SIG-M5 (cell line): Measurements from ENCODE around the gene DDC.
"Not testable (repeated sequence)": the region's sequence is repeated elsewhere in the genome, so short reads cannot be mapped to it uniquely, and the experiment has no call there.

ENCODE experiments used
- DNase-seq: peaks from one replicate; lab custom pipeline; 2025; lab: John Stamatoyannopoulos, UW

The DDC gene

GRCh38 chr7:50519350-50519749 lies 45.9 kb downstream of the DDC start:
- not testable (repeated sequence) for DNase-seq

- no peak for DNase-seq
Measured at GRCh38 chr7:50513166-50513871, 51.9 kb downstream of the DDC start.

GRCh38 chr7:50512384-50512783 lies 52.8 kb downstream of the DDC start:
- no peak for DNase-seq

GRCh38 chr7:50509459-50509858 lies 55.7 kb downstream of the DDC start:
- DNase-seq = no peak

- no peak for DNase-seq
Measured at GRCh38 chr7:50508471-50508943, 56.7 kb downstream of the DDC start.

GRCh38 chr7:50507898-50508470 lies 57.2 kb downstream of the DDC start:
- no peak for DNase-seq

GRCh38 chr7:50505553-50506210 lies 59.5 kb downstream of the DDC start:
- DNase-seq = no peak

- DNase-seq = no peak
Measured at GRCh38 chr7:50504646-50505546, 60.3 kb downstream of the DDC start.

GRCh38 chr7:50502947-50503346 lies 62.3 kb downstream of the DDC start:
- no peak for DNase-seq

GRCh38 chr7:50502001-50502684 lies 63.1 kb downstream of the DDC start:
- DNase-seq = no peak

- no peak for DNase-seq
Measured at GRCh38 chr7:50499092-50499491, 66.1 kb downstream of the DDC start.

- DNase-seq = no peak
Measured at GRCh38 chr7:50497968-50498367, 67.2 kb downstream of the DDC start.

- DNase-seq = no peak
Measured at GRCh38 chr7:50497068-50497642, 68.0 kb downstream of the DDC start.

GRCh38 chr7:50496569-50496968 lies 68.6 kb downstream of the DDC start:
- no peak for DNase-seq

GRCh38 chr7:50495746-50496145 lies 69.5 kb downstream of the DDC start:
- no peak for DNase-seq

- DNase-seq = no peak
Measured at GRCh38 chr7:50492770-50493519, 72.3 kb downstream of the DDC start.

GRCh38 chr7:50491943-50492342 lies 73.3 kb downstream of the DDC start:
- no peak for DNase-seq

GRCh38 chr7:50491209-50491608 lies 74.0 kb downstream of the DDC start:
- DNase-seq = no peak

- DNase-seq = no peak
Measured at GRCh38 chr7:50488379-50488778, 76.8 kb downstream of the DDC start.

GRCh38 chr7:50486512-50486911 lies 78.7 kb downstream of the DDC start:
- no peak for DNase-seq

- no peak for DNase-seq
Measured at GRCh38 chr7:50481867-50482266, 83.3 kb downstream of the DDC start.
